T-helper 2 cell (primary cell): Measurements from ENCODE around the gene CLRN2.
"Not testable (repeated sequence)": the region's sequence is repeated elsewhere in the genome, so short reads cannot be mapped to it uniquely, and the experiment has no call there.

Source experiments
- DNase-seq, 5 experiments: peaks; one replicate each; pipeline versions ENCODE4 v3.0.0 to v3.0.0-alpha.2; 2012 to 2022

The CLRN2 gene

GRCh38 chr4:17546222-17546621 is 31.3 kb downstream of the CLRN2 start:
- no peak for DNase-seq

- DNase-seq, result no peak
These were observed 31.7 kb downstream of the CLRN2 start for GRCh38 chr4:17546678-17547077.

DNA sequence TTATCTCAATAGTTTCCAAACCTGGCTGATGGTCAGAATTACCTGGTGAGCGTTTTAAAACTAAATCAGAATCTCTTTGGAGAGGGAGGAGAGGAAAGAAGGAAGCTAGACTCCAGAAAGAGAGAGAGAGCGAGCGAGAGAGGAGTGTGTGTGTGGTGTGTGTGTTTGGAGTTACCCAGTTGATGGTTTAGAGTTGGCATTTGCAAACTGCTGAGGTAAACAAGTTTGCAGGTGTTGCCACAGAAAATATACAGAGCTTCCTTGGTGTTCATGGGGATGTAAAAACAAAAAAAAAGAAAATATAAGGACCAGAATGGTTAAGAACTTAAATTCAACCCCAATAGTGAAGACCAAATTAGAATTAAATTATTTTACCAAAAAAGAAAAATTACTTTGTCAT is 35.6 kb downstream of the CLRN2 start:
- no peak for DNase-seq

DNA sequence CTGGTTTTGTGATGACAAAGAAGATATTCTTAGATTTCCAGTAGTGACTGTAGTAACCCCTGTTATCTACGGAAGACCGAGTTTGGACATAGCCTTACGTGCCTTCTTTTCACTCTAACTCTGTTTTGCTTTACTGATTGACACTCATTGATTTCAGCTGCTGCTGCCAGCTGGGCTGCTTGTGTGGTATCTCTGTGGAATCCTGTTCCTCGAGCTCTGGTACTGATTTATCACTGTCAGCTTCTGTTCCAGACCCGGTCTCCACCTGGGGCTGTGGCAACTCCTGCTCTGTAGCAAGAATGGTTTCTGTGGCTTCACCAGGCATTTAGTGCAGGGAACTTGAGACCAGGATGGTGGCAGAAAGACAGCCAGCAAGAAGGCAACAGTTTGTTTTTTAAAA is 37.5 kb downstream of the CLRN2 start:
- DNase-seq, result no peak

GRCh38 chr4:17554568-17554967 is 39.6 kb downstream of the CLRN2 start:
- no peak for DNase-seq

DNA sequence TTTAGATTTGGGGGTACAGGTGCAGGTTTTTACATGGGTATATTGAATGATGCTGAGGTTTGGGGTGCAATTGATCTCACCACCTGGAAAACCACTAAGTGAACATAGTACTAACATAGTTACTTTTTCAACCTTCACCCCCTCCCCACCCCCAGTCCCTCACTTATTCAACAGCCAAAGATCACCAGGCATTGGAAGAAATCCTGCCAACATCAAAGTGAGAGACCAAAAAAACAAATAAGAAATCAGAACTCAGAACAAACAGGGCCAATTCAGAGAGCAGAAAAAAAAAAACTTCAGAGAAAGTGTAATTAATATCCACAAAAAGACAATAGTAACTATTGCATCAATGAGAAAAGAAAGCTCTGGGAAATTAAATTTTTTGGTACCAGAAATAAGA is 41.5 kb downstream of the CLRN2 start:
- no peak for DNase-seq

DNA sequence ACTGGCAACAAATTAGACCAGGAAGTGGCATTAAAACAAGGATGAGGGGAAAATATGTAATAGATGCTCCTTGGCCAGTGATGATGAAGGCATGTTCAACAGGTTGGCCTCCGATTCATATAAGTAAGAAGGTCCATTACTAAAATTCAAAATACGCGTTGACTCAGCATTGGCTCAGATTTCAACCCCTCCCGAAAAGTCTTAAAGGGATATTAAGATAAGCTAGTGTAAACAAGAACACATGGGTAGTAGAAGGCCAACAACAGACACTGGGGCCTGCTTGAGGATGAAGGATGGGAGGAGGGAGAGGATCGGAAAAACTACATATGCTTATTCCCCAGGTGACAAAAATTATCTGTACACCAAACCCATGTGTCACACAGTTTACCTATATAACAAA is 42.9 kb downstream of the CLRN2 start:
- DNase-seq, result no peak

GRCh38 chr4:17558941-17559708 is 44.2 kb downstream of the CLRN2 start:
- DNase-seq, result no peak

GRCh38 chr4:17559709-17560048 is 44.7 kb downstream of the CLRN2 start:
- no peak for DNase-seq

- DNase-seq, result no peak
These were observed 45.2 kb downstream of the CLRN2 start for GRCh38 chr4:17560065-17560673.

DNA sequence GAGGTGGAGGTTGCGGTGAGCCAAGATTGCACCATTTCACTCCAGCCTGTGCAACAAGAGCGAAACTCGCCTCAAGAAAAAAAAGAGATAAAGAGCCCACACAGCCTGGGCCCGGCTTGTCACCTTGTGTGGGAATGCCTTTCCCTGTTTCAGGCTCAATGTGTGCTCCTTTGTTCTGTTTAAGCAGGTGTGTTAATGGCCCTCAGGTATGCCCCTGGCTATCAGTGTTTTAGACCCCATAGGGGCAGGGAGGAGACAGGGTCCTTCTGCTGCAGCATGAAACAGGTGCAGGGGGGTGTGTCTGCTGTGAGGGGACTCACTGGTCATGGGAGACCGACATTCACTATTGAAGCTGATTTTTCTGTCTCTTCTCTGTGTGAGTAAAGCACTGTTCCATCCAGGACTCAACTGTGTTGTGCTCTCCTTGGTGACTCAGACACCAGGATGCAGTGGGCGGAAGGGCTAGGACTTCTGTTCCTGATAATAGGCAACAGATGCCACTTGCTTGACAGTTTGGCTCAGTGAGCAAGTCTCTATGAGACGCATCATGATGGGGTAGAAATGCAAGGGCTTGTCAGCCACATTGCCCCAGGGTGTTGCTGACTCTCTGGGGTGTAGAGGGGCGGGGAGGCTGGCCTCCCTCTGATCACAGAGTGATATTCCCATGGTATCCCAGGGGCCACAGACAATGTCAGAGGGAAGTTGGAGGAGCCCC is 46.4 kb downstream of the CLRN2 start:
- DNase-seq, result no peak

GRCh38 chr4:17562157-17562556 is 47.2 kb downstream of the CLRN2 start:
- DNase-seq, result peak in 1 of 5 experiments; percentile 6

DNA sequence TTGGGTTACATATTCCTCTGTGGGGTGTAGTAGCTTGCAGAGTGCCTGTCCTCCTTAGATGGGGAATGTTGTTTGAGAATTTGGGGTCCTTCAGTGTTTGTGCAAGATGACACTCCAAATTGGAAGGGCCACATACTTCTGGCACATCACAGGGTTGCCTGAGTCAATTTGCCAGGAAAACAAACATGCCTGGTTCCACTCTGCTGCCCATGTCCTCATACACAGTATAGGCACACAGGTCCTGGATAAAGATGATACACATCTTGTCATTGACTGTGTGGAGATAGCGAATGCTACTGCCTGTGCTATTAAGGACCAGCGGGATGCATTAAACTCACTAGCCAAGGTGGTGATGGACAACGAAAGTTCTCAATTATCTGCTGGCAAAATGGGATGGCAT is 50.9 kb downstream of the CLRN2 start:
- DNase-seq, result no peak

GRCh38 chr4:17567271-17567670 is 52.3 kb downstream of the CLRN2 start:
- DNase-seq, result no peak

DNA sequence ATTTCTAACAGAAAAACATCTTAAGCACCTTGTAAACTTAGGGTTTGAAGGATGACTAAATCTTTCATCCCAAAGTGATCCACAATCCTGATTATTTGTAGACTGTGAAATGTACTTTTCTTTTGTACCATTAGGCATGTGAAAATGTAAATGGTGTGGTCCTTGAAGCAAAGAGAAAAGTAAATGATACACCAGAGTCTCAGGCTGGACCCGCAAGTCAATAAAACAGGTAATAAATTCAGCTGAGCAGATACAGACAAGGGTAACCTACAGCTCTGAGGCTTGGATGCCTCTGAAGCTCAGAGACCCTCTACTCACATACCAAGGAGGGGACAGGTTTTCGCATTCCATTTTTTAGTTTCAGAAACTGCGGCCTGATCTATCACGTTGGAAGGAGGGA is 59.2 kb downstream of the CLRN2 start:
- no peak for DNase-seq

GRCh38 chr4:17575177-17575576 is 60.2 kb downstream of the CLRN2 start:
- not testable (repeated sequence) for DNase-seq
